ENCODE data around the gene EFNA1. TPM values are rescaled to one million over a fixed set of nuclear protein-coding genes. Genes with fewer than 3 reads are reported as not detected.
A peak's percentile ranks its signal among the peaks of the same experiment; 100 is the strongest.

EFNA1 gene
- total and polyA plus RNA-seq, 2 of the 13 experiments (the other 11 are each of a cell fraction or from before 2014, with no cell fraction given): 81.8 to 874 TPM

DNA sequence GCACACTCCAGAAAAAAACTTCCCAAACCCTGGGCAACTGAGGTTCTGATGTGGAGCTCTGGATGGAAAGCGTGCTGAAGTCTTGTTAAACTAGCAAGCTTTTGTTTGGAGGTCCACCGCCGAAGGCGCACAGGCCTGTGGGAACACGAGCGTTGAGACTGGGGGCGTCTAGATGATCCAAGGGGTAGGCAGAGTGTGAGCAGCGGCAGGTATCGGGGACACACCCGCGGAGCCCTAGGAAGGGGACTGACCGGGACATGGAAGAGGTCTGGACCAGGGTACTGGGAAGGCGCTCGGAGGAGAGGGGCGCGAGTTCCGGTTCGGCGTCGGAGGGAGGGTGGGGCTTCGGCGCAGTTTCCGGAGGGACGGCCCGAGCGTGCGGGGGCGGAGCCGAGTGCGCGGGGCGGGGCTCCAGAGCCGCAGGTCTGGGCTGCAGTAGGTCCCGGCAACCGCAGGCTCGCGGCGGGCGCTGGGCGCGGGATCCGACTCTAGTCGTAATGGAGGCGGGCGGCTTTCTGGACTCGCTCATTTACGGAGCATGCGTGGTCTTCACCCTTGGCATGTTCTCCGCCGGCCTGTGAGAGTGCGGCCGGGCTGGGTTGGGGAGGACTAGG is 7.8 kb downstream of the EFNA1 start, which contains the start of gene SLC50A1 (continued):
- TF ChIP-seq, protein P1, sequence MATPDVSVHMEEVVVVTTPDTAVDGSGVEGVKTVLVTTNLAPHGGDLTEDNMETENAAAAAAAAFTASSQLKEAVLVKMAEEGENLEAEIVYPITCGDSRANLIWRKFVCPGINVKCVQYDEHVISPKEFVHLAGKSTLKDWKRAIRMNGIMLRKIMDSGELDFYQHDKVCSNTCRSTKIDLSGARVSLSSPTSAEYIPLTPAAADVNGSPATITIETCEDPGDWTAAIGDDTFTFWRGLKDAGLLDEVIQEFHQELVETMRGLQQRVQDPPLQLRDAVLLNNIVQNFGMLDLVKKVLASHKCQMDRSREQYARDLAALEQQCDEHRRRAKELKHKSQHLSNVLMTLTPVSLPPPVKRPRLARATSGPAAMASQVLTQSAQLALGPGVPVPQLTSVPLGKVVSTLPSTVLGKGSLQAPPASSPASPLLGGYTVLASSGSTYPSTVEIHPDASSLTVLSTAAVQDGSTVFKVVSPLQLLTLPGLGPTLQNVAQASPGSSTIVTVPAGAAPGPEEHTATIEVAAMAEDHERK (CRISPR knock-in tag; IDR thresholded peaks at IDR 0.05; ENCODE audit: low read depth): 0 out of 2 replicates have a peak, but pooled peaks have one; percentile 27
- TF ChIP-seq HMGXB4 (CRISPR knock-in tag; IDR thresholded peaks at IDR 0.05; ENCODE audit: borderline replicate concordance in 1 of 2, low read depth in 1 of 2) (peak; percentile 35 to 50; a peak in 2 of 4 replicates), ZNF746 (CRISPR knock-in tag; IDR thresholded peaks at IDR 0.05) (no peak; the same call in 1 of the 2 replicates), MYPOP (CRISPR knock-in tag; IDR thresholded peaks at IDR 0.05) (peak; percentile 27; the same call in 1 of the 2 replicates), ZSCAN25 (CRISPR knock-in tag; IDR thresholded peaks at IDR 0.05) (no peak), GATAD1 (CRISPR knock-in tag; IDR thresholded peaks at IDR 0.05) (peak; percentile 39; the same call in 1 of the 2 replicates), BORCS8-MEF2B (CRISPR knock-in tag; IDR thresholded peaks at IDR 0.05) (peak; percentile 39; the same call in 1 of the 2 replicates), SUZ12 (IDR thresholded peaks at IDR 0.05; ENCODE audit: low read depth, low read length) (no peak), PBX3 (CRISPR knock-in tag; IDR thresholded peaks at IDR 0.05; ENCODE audit: borderline replicate concordance) (no peak), AHR (CRISPR knock-in tag; IDR thresholded peaks at IDR 0.05) (no peak), EED (CRISPR knock-in tag; IDR thresholded peaks at IDR 0.05) (no peak), JDP2 (CRISPR knock-in tag; IDR thresholded peaks at IDR 0.05; ENCODE audit: borderline replicate concordance) (no peak), ZNF3 (CRISPR knock-in tag; IDR thresholded peaks at IDR 0.05) (no peak), ZSCAN21 (CRISPR knock-in tag; IDR thresholded peaks at IDR 0.05; ENCODE audit: borderline replicate concordance) (peak; percentile 80; the same call in 1 of the 2 replicates), NFKBIZ (CRISPR knock-in tag; IDR thresholded peaks at IDR 0.05) (no peak), TRIM22 (IDR thresholded peaks at IDR 0.05) (no peak), ZNF850 (CRISPR knock-in tag; conservative IDR thresholded peaks at IDR 0.05) (no peak), AGO1 (IDR thresholded peaks at IDR 0.05; ENCODE audit: low read depth, low read length, poor library complexity, severe bottlenecking) (peak; percentile 100), TOE1 (CRISPR knock-in tag; IDR thresholded peaks at IDR 0.05) (no peak), ZNF776 (CRISPR knock-in tag; IDR thresholded peaks at IDR 0.05) (peak; percentile 84), RORA (CRISPR knock-in tag; IDR thresholded peaks at IDR 0.05) (no peak)
- TF ChIP-seq, protein P2, sequence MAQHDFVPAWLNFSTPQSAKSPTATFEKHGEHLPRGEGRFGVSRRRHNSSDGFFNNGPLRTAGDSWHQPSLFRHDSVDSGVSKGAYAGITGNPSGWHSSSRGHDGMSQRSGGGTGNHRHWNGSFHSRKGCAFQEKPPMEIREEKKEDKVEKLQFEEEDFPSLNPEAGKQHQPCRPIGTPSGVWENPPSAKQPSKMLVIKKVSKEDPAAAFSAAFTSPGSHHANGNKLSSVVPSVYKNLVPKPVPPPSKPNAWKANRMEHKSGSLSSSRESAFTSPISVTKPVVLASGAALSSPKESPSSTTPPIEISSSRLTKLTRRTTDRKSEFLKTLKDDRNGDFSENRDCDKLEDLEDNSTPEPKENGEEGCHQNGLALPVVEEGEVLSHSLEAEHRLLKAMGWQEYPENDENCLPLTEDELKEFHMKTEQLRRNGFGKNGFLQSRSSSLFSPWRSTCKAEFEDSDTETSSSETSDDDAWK (CRISPR knock-in tag; IDR thresholded peaks at IDR 0.05): no peak

All from HepG2 (cell line).